ENCODE measurements around the gene PAGE2. TPM values are rescaled to one million over a fixed set of nuclear protein-coding genes. Genes with fewer than 3 reads are reported as not detected.
"Not testable (repeated sequence)": the region's sequence is repeated elsewhere in the genome, so short reads cannot be mapped to it uniquely, and the experiment has no call there.

The PAGE2 gene
- polyA plus RNA-seq, 1 donor (not counting 4 experiments of a cell fraction or from before 2014, with no cell fraction given), result not detected

DNA sequence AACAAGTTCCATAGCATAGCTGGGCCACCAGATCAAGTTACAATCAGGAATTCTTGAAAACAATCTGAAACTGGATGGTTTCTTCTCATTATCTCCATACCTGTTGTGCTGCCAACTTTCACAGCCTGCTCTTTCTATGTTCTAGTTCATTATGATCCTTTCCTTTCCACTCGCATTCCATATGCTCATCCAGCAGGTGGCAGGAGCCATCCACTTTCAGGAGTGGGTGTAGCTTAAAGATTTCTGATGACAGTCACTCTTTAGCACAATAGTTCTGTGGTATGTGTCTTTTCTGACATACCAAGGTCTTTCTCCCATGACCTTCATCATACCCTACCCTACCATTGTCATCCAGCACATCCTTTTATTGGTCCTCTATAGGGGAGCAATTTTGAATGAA, 46.4 kb downstream of the PAGE2 start:
- dilution Hi-C loops (cut with MboI; ENCODE audit: extremely low pct_ligation_motif_present, low sequenced_read_pairs), result no loop called here
- no peak for TF ChIP-seq EZH2 (IDR thresholded peaks at IDR 0.05; ENCODE audit: low read length)
- TF ChIP-seq, protein P1, sequence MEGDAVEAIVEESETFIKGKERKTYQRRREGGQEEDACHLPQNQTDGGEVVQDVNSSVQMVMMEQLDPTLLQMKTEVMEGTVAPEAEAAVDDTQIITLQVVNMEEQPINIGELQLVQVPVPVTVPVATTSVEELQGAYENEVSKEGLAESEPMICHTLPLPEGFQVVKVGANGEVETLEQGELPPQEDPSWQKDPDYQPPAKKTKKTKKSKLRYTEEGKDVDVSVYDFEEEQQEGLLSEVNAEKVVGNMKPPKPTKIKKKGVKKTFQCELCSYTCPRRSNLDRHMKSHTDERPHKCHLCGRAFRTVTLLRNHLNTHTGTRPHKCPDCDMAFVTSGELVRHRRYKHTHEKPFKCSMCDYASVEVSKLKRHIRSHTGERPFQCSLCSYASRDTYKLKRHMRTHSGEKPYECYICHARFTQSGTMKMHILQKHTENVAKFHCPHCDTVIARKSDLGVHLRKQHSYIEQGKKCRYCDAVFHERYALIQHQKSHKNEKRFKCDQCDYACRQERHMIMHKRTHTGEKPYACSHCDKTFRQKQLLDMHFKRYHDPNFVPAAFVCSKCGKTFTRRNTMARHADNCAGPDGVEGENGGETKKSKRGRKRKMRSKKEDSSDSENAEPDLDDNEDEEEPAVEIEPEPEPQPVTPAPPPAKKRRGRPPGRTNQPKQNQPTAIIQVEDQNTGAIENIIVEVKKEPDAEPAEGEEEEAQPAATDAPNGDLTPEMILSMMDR (optimal IDR thresholded peaks at IDR 0.05 in 1 of 3, IDR thresholded peaks at IDR 0.05 in 1 of 3, conservative IDR thresholded peaks at IDR 0.05 in 1 of 3; ENCODE audit: extremely low read depth in 1 of 3, insufficient read depth in 2 of 3, low read length in 3 of 3), result peak; percentile 42 to 68 (median 61)
- H3K4me1 ChIP-seq (ENCODE audit: control insufficient read depth, extremely low read depth, insufficient read depth, low read length), result no peaks in the 10 kb centered on the region
- no peaks in the 10 kb centered on the region for H3K36me3 ChIP-seq (ENCODE audit: control insufficient read depth in 2 of 2, extremely low read depth in 1 of 2, insufficient read depth in 2 of 2, low read length in 2 of 2)
- no peak overlapping the region for H3K4me3 ChIP-seq (ENCODE audit: control insufficient read depth in 2 of 3, extremely low read depth in 1 of 3, insufficient read depth in 2 of 3, low read depth in 1 of 3, low read length in 3 of 3)
- H3K79me2 ChIP-seq (ENCODE audit: control insufficient read depth, insufficient read depth, low read length), result no peaks in the 10 kb centered on the region
- no peaks in the 10 kb centered on the region for H4K20me1 ChIP-seq (ENCODE audit: control insufficient read depth, extremely low read depth, insufficient read depth, low read length)
- DNase-seq (ENCODE audit: low read depth, low spot score) (no peak), FAIRE-seq (no peak)
- H3K9ac ChIP-seq (ENCODE audit: control insufficient read depth, extremely low read depth, insufficient read depth, low read length), result no peak overlapping the region
- H3K27me3 ChIP-seq (ENCODE audit: control insufficient read depth, extremely low read depth, insufficient read depth, low read length), result no peaks in the 10 kb centered on the region
- no peak overlapping the region for H2AFZ ChIP-seq (ENCODE audit: control insufficient read depth, low read length)
- H3K9me1 ChIP-seq (ENCODE audit: control insufficient read depth, extremely low read depth, insufficient read depth, low read length), result no peaks in the 10 kb centered on the region
- no peak overlapping the region for H3K27ac ChIP-seq (ENCODE audit: control insufficient read depth, insufficient read depth, low read length)
- H3K9me3 ChIP-seq (ENCODE audit: control insufficient read depth, low read depth, low read length), result no peaks in the 10 kb centered on the region
- no peak overlapping the region for H3K4me2 ChIP-seq (ENCODE audit: control insufficient read depth, extremely low read depth, insufficient read depth, low read depth, low read length)

DNA sequence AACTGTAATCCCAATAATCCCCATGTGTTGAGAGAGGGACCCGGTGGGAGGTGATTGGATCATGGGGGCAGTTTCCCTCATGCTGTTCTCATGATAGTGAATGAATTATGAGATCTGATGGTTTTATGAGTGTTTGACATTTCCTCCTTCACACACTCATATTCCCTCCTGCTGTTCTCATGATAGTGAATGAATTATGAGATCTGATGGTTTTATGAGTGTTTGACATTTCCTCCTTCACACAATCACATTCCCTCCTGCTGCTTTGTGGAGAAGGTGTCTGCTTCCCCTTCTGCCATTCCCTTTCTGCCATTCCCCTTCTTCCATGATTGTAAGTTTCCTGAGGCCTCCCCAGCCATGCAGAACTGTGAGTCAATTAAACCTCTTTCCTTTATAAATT, 52.0 kb downstream of the PAGE2 start:
- DNase-seq (ENCODE audit: low read depth, low spot score); H3K9me1 ChIP-seq (ENCODE audit: control insufficient read depth, extremely low read depth, insufficient read depth, low read length); dilution Hi-C loops (cut with MboI; ENCODE audit: extremely low pct_ligation_motif_present, low sequenced_read_pairs); H3K36me3 ChIP-seq (ENCODE audit: control insufficient read depth in 2 of 2, extremely low read depth in 1 of 2, insufficient read depth in 2 of 2, low read length in 2 of 2); H4K20me1 ChIP-seq (ENCODE audit: control insufficient read depth, extremely low read depth, insufficient read depth, low read length); H3K9ac ChIP-seq (ENCODE audit: control insufficient read depth, extremely low read depth, insufficient read depth, low read length); H3K27ac ChIP-seq (ENCODE audit: control insufficient read depth, insufficient read depth, low read length); H3K4me3 ChIP-seq (ENCODE audit: control insufficient read depth in 2 of 3, extremely low read depth in 1 of 3, insufficient read depth in 2 of 3, low read depth in 1 of 3, low read length in 3 of 3); H3K4me1 ChIP-seq (ENCODE audit: control insufficient read depth, extremely low read depth, insufficient read depth, low read length); H3K4me2 ChIP-seq (ENCODE audit: control insufficient read depth, extremely low read depth, insufficient read depth, low read depth, low read length); FAIRE-seq; H3K27me3 ChIP-seq (ENCODE audit: control insufficient read depth, extremely low read depth, insufficient read depth, low read length); H3K9me3 ChIP-seq (ENCODE audit: control insufficient read depth, low read depth, low read length); H2AFZ ChIP-seq (ENCODE audit: control insufficient read depth, low read length); H3K79me2 ChIP-seq (ENCODE audit: control insufficient read depth, insufficient read depth, low read length): not testable (repeated sequence)

Other genes starting within 250 kb of the PAGE2 start
- gene TRO, start 168.2 kb upstream of the PAGE2 start, polyA plus RNA-seq, result 0.71 to 1.5 TPM (median 0.79 TPM) in 3 replicates
- gene PFKFB1, start 94.8 kb upstream of the PAGE2 start, polyA plus RNA-seq, result 0.23 to 0.41 TPM (median 0.33 TPM) in 3 replicates
- gene APEX2, start 88.7 kb upstream of the PAGE2 start, polyA plus RNA-seq, result 28.0 to 29.0 TPM (median 28.9 TPM) in 3 replicates
- not detected in 3 replicates for gene ALAS2, start 58.0 kb upstream of the PAGE2 start, polyA plus RNA-seq
- gene PAGE2B, start 14.0 kb upstream of the PAGE2 start, polyA plus RNA-seq, result not detected in 3 replicates
- not detected in 3 replicates for gene PAGE5, start 131.3 kb downstream of the PAGE2 start, polyA plus RNA-seq
- not detected in 3 replicates for gene PAGE3, start 175.9 kb downstream of the PAGE2 start, polyA plus RNA-seq